Uterus (tissue), 2 donors: ENCODE results near the gene CAPN11.

Experiments
- CTCF ChIP-seq, 4 experiments: fragments of 200-600 bp in 2 of 4; fragments of 450-650 bp in 2 of 4; sonication (generic) in 2 of 4; IDR thresholded peaks; one replicate each; pipeline ENCODE4 v1.5.1; 2016 to 2019; ENCODE audit warnings: antibody characterized with exemption in 4 of 4, mild to moderate bottlenecking in 2 of 4, moderate library complexity in 1 of 4
- POLR2A ChIP-seq, 2 donors: fragments of 450-650 bp; IDR thresholded peaks; one replicate each; pipeline ENCODE4 v1.6.1; 2016; ENCODE audit warnings: antibody characterized with exemption in 2 of 2, mild to moderate bottlenecking in 1 of 2, moderate library complexity in 1 of 2

DNA sequence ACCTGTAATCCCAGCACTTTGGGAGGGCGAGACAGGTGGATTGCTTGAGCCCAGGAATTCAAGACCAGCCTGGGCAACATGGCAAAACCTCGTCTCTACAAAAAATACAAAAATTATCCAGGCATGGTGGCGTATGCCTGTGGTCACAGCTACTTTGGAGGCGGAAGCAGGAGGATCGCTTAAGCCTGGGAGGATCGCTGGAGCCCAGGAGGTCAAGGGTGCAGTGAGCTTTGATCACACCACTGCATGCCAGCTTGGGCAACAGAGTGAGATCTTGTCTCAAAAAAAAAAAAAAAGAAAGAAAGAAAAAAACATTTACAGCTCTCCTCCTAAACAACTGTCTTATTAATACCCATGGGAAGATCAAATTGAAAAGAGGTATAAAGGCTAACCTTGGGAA lies 49.3 kb downstream of the CAPN11 start:
- no peak for TF ChIP-seq CTCF (IDR thresholded peaks at IDR 0.05)
- no peak for TF ChIP-seq POLR2A (IDR thresholded peaks at IDR 0.05)
